ENCODE results near the gene C12orf76. TPM values are rescaled to one million over a fixed set of nuclear protein-coding genes. Genes with fewer than 3 reads are reported as not detected.

The C12orf76 gene
- total RNA-seq, 1 experiment from 2014 or later, result 29.4 TPM

DNA sequence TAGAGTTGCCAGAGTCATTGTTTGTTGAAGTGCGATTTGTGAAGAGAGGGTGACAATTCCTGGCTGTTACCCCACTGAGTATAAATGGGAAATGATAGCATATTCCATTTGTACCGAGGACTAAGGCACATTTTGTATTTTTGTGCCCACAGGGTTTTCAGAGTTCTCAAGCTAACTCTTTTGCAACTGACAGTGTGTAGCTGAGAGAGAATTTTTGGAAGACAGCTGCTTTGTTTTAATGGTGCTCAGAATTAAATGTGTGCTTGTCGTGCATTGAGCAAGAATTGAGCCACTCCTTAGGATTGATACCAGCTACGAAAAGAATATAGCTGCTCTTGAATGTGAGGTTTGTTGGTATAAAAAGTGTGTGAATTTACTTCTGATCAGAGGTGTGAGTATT, 27.4 kb downstream of the C12orf76 start:
- Histone ChIP-seq H3K9me3 (ENCODE audit: insufficient read depth, low read depth) (no peaks in the 10 kb centered on the region), H3K27ac (no peak overlapping the region), H3K79me2 (ENCODE audit: low read depth) (no peaks in the 10 kb centered on the region), H3F3A (ENCODE audit: insufficient read depth, low read depth) (peaks cover 12% of the 10 kb centered on the region; the same call in 1 of the 2 replicates), H3K36me3 (ENCODE audit: low read depth) (peaks cover 15% of the 10 kb centered on the region), H2AFZ (no peak overlapping the region), H3K27me3 (ENCODE audit: insufficient read depth, low read depth) (no peaks in the 10 kb centered on the region), H3K9me2 (ENCODE audit: insufficient read depth) (no peaks in the 10 kb centered on the region), H3K4me2 (no peak overlapping the region), H4K20me1 (ENCODE audit: insufficient read depth) (no peaks in the 10 kb centered on the region), H3K4me1 (replicated peaks; ENCODE audit: insufficient read depth) (no peaks in the 10 kb centered on the region), H3K4me3 (no peak overlapping the region)
- ChIA-PET POLR2A (ENCODE audit: unreplicated experiment) (no interaction called here), CTCF (no interaction called here)
- TF ChIP-seq, protein P1, sequence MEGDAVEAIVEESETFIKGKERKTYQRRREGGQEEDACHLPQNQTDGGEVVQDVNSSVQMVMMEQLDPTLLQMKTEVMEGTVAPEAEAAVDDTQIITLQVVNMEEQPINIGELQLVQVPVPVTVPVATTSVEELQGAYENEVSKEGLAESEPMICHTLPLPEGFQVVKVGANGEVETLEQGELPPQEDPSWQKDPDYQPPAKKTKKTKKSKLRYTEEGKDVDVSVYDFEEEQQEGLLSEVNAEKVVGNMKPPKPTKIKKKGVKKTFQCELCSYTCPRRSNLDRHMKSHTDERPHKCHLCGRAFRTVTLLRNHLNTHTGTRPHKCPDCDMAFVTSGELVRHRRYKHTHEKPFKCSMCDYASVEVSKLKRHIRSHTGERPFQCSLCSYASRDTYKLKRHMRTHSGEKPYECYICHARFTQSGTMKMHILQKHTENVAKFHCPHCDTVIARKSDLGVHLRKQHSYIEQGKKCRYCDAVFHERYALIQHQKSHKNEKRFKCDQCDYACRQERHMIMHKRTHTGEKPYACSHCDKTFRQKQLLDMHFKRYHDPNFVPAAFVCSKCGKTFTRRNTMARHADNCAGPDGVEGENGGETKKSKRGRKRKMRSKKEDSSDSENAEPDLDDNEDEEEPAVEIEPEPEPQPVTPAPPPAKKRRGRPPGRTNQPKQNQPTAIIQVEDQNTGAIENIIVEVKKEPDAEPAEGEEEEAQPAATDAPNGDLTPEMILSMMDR (conservative IDR thresholded peaks at IDR 0.05), result no peak
- TF ChIP-seq EZH2 (IDR thresholded peaks at IDR 0.05; ENCODE audit: low read depth), result no peak
- no peak for DNase-seq
- no TSS peak for BruUV-seq (replicated peaks)
- intact Hi-C loops (cut with micrococcal nuclease; ENCODE audit: unreplicated experiment), result no loop called here

DNA sequence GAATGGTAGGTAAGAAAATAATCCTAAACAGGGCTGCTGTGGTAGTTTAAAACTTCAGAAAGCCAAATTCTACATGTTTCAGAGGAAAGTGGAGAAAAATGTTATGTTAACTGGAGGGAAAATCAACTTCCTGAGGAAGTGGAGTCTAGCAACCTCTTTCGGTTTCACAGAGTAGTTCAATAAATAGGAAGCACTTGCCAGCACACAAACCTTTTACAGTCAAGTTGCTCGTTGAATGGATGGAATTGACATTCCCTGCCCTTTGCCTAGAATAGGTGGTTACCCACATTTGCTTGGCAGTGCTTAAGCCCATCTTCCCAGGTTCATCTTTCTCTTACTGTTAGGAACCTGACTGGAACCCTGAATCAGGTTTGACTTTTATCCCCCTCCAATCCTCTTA, 33.2 kb downstream of the C12orf76 start:
- BruUV-seq (replicated peaks), result no TSS peak
- Histone ChIP-seq H3K27me3 (ENCODE audit: insufficient read depth, low read depth) (no peaks in the 10 kb centered on the region), H3K4me2 (no peak overlapping the region), H4K20me1 (ENCODE audit: insufficient read depth) (no peaks in the 10 kb centered on the region), H2AFZ (no peak overlapping the region), H3K9me2 (ENCODE audit: insufficient read depth) (no peaks in the 10 kb centered on the region), H3F3A (ENCODE audit: insufficient read depth, low read depth) (no peaks in the 10 kb centered on the region), H3K27ac (no peak overlapping the region), H3K36me3 (ENCODE audit: low read depth) (peaks cover 12% of the 10 kb centered on the region), H3K79me2 (ENCODE audit: low read depth) (peaks cover 6% of the 10 kb centered on the region; the same call in 1 of the 2 replicates), H3K4me1 (replicated peaks; ENCODE audit: insufficient read depth) (no peaks in the 10 kb centered on the region), H3K9me3 (ENCODE audit: insufficient read depth, low read depth) (no peaks in the 10 kb centered on the region), H3K4me3 (no peak overlapping the region)
- CTCF ChIA-PET, result no interaction called here
- DNase-seq, result no peak
- POLR2A ChIA-PET (ENCODE audit: unreplicated experiment), result no interaction called here
- intact Hi-C loops (cut with micrococcal nuclease; ENCODE audit: unreplicated experiment), result no loop called here
- TF ChIP-seq, protein P1 (conservative IDR thresholded peaks at IDR 0.05), result no peak
- no peak for TF ChIP-seq EZH2 (IDR thresholded peaks at IDR 0.05; ENCODE audit: low read depth)

DNA sequence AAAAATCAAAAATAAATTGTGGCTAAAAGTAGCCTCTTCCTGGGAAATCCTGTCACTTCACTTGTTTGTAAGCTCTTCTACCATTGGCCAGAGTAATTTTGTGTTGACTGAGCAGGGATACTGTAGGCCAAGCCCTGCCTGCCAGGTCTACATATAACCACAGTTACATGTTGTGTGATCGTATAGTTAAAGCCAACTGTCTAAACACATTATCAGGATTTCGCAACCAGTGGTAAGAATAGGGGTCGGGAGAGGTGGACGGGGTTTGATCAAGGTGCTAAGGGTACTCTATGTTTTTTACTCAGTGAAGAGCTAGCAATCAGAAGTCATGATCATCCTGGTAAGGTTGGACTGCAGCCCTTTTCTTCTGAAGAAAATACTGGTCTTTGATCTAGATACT, 35.7 kb downstream of the C12orf76 start:
- H3K4me3 ChIP-seq, result no peak overlapping the region
- intact Hi-C loops (cut with micrococcal nuclease; ENCODE audit: unreplicated experiment), result no loop called here
- no peaks in the 10 kb centered on the region for H3K9me3 ChIP-seq (ENCODE audit: insufficient read depth, low read depth)
- peaks cover 29% of the 10 kb centered on the region for H3K79me2 ChIP-seq (ENCODE audit: low read depth)
- H4K20me1 ChIP-seq (ENCODE audit: insufficient read depth), result no peaks in the 10 kb centered on the region
- no peaks in the 10 kb centered on the region for H3K27me3 ChIP-seq (ENCODE audit: insufficient read depth, low read depth)
- H3K4me2 ChIP-seq, result no peak overlapping the region
- no peak for DNase-seq
- H3F3A ChIP-seq (ENCODE audit: insufficient read depth, low read depth), result no peaks in the 10 kb centered on the region
- ChIA-PET CTCF (no interaction called here), POLR2A (ENCODE audit: unreplicated experiment) (interaction anchor here (0.7 to 1.0 kb wide), 2 partner anchors 12 to 330 kb away, joined by 3 to 4 read pairs; no protein-coding TSS in a partner anchor)
- peaks cover 6% of the 10 kb centered on the region for H3K36me3 ChIP-seq (ENCODE audit: low read depth)
- H3K9me2 ChIP-seq (ENCODE audit: insufficient read depth), result no peaks in the 10 kb centered on the region
- no TSS peak for BruUV-seq (replicated peaks)
- H2AFZ ChIP-seq, result no peak overlapping the region
- H3K4me1 ChIP-seq (replicated peaks; ENCODE audit: insufficient read depth), result no peaks in the 10 kb centered on the region
- H3K27ac ChIP-seq, result no peak overlapping the region; the same call in 1 of the 2 replicates
- TF ChIP-seq EZH2 (IDR thresholded peaks at IDR 0.05; ENCODE audit: low read depth), result no peak
- TF ChIP-seq, protein P1 (conservative IDR thresholded peaks at IDR 0.05), result no peak
